Peyer's patch (tissue), 4 donors: ENCODE data around the gene PRDM8. TPM values are rescaled to one million over a fixed set of nuclear protein-coding genes. Genes with fewer than 3 reads are reported as not detected.

ENCODE experiments used
- DNase-seq, 3 donors: peaks; one replicate each; pipeline ENCODE4 v3.0.0-alpha.2; 2017 to 2019
- H3K27ac ChIP-seq, 4 donors: fragments of 200-600 bp; sonication (generic); one replicate each; pipeline ENCODE4 v1.5.1; 2016 to 2019
- H3K27me3 ChIP-seq, 2 donors: fragments of 200-600 bp; sonication (generic); one replicate each; pipeline ENCODE4 v1.5.1; 2019
- H3K36me3 ChIP-seq, 3 donors: fragments of 200-600 bp; sonication (generic); one replicate each; pipeline ENCODE4 v1.5.1; 2016 to 2019
- H3K4me1 ChIP-seq, 4 donors: fragments of 200-600 bp; sonication (generic); one replicate each; pipeline ENCODE4 v1.5.1; 2016 to 2019
- H3K4me3 ChIP-seq, 4 donors: fragments of 200-600 bp; sonication (generic); 1 replicate in 3 of 4; 2 replicates in 1 of 4; pipeline ENCODE4 v1.5.1; 2016 to 2019; ENCODE audit warnings: mild to moderate bottlenecking in 1 of 4
- H3K9me3 ChIP-seq, 4 donors: fragments of 200-600 bp; sonication (generic); one replicate each; pipeline ENCODE4 v1.5.1; 2016 to 2019; ENCODE audit warnings: mild to moderate bottlenecking in 1 of 4
- POLR2A ChIP-seq, 2 donors: fragments of 450-650 bp; IDR thresholded peaks; one replicate each; pipeline ENCODE4 v1.5.1; 2017; ENCODE audit warnings: antibody characterized with exemption in 2 of 2, mild to moderate bottlenecking in 2 of 2, moderate library complexity in 2 of 2
- total RNA-seq, 4 donors: library from RNA; depleted of rRNA; stranded (reverse); fragments of >200 nt; gene quantifications; one replicate each; pipeline ENCODE4 v1.1.0, GENCODE V29; 2016
- TF ChIP-seq, protein P1 (sequence below), 6 experiments: fragments of 450-650 bp in 4 of 6; fragments of 200-600 bp in 2 of 6; sonication (generic) in 1 of 6; IDR thresholded peaks; one replicate each; pipeline ENCODE4 v1.5.1; 2017 to 2019; ENCODE audit warnings: antibody characterized with exemption in 6 of 6, mild to moderate bottlenecking in 3 of 6, moderate library complexity in 1 of 6

PRDM8 gene
- total RNA-seq, 4 donors from 2014 or later = 0.35 to 5.8 (median 3.3) TPM

DNA sequence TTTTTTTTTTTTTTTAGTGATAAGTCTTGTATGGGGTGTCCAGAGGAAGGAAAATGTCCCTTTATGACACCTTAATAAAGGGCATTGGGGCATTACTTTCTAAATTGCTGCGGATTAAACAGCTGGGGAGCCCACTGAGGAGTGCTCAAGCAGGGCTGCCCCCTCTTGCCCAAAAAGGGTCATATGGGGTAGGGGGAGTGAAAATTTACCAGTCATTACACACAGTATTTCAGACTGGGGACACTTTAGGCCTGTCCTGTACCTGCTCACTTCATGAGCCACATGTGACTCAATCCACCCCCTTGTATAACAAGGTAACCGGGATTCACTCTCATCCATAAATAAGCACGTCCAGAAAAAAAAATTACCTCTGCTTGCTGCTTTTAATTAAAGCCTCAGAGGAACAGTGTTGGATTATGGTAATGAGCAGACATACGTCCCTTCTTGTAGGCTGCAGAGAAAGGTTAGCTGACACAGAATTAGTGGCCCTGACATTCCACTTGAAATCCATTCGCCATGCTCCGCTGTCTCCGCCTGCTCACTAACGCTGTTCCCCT lies 1.8 kb downstream of the PRDM8 start:
- Histone ChIP-seq H3K9me3 (no peaks in the 10 kb centered on the region), H3K36me3 (no peaks in the 10 kb centered on the region), H3K4me3 (no peak overlapping the region), H3K4me1 (peaks cover 0 to 24% (median 3%) of the 10 kb centered on the region in 4 donors), H3K27ac (no peak overlapping the region), H3K27me3 (peaks cover 0 to 3% of the 10 kb centered on the region in 2 donors)
- DNase-seq = no peak
- TF ChIP-seq, protein P1, sequence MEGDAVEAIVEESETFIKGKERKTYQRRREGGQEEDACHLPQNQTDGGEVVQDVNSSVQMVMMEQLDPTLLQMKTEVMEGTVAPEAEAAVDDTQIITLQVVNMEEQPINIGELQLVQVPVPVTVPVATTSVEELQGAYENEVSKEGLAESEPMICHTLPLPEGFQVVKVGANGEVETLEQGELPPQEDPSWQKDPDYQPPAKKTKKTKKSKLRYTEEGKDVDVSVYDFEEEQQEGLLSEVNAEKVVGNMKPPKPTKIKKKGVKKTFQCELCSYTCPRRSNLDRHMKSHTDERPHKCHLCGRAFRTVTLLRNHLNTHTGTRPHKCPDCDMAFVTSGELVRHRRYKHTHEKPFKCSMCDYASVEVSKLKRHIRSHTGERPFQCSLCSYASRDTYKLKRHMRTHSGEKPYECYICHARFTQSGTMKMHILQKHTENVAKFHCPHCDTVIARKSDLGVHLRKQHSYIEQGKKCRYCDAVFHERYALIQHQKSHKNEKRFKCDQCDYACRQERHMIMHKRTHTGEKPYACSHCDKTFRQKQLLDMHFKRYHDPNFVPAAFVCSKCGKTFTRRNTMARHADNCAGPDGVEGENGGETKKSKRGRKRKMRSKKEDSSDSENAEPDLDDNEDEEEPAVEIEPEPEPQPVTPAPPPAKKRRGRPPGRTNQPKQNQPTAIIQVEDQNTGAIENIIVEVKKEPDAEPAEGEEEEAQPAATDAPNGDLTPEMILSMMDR (IDR thresholded peaks at IDR 0.05) = no peak
- TF ChIP-seq POLR2A (IDR thresholded peaks at IDR 0.05) = no peak

DNA sequence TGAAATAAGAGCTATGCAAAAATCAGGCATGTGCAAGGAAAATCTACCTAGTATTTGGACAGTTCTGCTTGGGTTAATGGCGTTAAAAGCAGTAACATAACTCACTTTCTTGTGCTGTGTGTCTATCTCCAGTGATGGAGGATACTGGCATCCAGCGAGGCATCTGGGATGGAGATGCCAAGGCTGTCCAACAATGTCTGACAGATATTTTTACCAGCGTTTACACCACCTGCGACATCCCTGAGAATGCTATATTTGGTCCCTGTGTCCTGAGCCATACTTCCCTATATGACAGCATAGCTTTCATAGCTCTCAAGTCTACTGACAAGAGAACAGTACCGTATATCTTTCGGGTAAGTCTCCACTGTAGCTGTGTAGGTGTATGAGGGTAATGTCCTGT lies 2.6 kb downstream of the PRDM8 start:
- no peak overlapping the region for H3K4me3 ChIP-seq
- H3K27ac ChIP-seq = no peak overlapping the region
- DNase-seq = no peak

DNA sequence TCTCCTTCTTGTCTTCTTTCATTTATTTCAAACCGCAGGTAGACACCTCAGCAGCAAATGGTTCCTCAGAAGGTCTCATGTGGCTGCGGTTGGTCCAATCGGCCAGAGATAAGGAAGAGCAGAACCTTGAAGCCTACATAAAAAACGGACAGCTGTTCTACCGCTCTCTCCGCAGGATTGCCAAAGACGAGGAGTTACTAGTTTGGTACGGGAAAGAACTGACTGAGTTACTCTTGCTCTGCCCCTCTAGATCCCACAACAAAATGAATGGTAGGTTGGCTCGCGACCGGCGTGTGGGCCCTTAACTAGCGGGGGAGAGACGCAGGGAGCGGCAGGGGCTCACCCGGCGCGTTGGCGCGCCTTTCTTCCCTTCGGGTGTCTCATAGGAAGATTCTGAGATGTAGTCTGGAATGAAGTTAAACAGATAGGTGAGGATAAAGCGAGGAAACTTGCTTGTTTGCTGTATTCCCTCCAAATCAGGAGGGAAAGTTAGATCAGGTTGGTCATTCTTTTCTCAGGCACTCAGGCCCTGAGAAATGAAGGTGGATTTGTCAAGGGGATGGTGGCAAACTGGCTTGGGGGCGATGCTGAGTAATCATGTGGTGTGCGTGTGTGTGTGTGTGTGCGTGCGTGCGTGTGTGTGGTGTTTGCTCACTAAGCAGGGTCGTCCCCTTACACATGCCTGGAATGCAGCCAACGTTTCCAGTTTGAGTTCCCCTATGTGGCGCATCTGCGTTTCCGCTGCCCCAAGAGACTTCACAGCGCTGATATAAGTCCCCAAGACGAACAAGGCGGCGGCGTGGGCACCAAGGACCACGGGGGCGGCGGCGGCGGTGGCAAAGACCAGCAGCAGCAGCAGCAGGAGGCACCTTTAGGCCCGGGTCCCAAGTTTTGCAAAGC lies 4.2 kb downstream of the PRDM8 start:
- Histone ChIP-seq H3K36me3 (no peaks in the 10 kb centered on the region), H3K4me3 (peak overlapping the region; percentile 57 to 78 (median 69)), H3K27ac (peak overlapping the region; percentile 68 to 85 (median 81)), H3K4me1 (peaks cover 0 to 24% (median 3%) of the 10 kb centered on the region in 4 donors), H3K9me3 (no peaks in the 10 kb centered on the region), H3K27me3 (peaks cover 0 to 3% of the 10 kb centered on the region in 2 donors)
- TF ChIP-seq POLR2A (IDR thresholded peaks at IDR 0.05) = no peak
- TF ChIP-seq, protein P1 (IDR thresholded peaks at IDR 0.05) = no peak
- DNase-seq = peak in 2 of 3 donors; percentile 69 to 81

More for the DNA sequence above, 2.6 kb downstream of the PRDM8 start:
- H3K27me3 ChIP-seq = peaks cover 0 to 3% of the 10 kb centered on the region in 2 donors
- TF ChIP-seq, protein P1 (IDR thresholded peaks at IDR 0.05) = no peak
- TF ChIP-seq POLR2A (IDR thresholded peaks at IDR 0.05) = no peak
- no peaks in the 10 kb centered on the region for H3K9me3 ChIP-seq
- no peaks in the 10 kb centered on the region for H3K36me3 ChIP-seq
- peaks cover 0 to 24% (median 3%) of the 10 kb centered on the region in 4 donors for H3K4me1 ChIP-seq

DNA sequence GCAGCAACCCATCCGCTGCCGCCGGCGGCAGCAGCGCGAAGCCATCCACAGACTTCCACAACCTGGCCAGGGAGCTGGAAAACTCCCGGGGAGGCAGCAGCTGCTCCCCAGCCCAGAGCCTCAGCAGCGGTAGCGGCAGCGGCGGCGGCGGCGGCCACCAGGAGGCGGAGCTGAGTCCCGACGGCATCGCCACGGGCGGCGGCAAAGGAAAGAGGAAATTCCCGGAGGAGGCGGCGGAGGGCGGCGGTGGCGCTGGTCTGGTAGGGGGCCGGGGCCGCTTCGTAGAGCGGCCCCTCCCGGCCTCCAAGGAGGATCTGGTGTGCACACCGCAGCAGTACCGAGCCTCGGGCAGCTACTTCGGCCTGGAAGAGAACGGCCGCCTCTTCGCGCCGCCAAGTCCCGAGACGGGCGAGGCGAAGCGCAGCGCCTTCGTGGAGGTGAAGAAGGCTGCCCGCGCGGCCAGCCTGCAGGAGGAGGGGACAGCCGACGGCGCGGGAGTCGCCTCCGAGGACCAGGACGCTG lies 4.9 kb downstream of the PRDM8 start:
- DNase-seq = peak; percentile 78 to 93 (median 88)
- Histone ChIP-seq H3K4me1 (peaks cover 0 to 27% (median 3%) of the 10 kb centered on the region in 4 donors), H3K27me3 (peaks cover 0 to 3% of the 10 kb centered on the region in 2 donors), H3K27ac (peak overlapping the region; percentile 68 to 85 (median 81)), H3K36me3 (no peaks in the 10 kb centered on the region), H3K4me3 (peak overlapping the region; percentile 57 to 78 (median 69)), H3K9me3 (no peaks in the 10 kb centered on the region)
- no peak for TF ChIP-seq POLR2A (IDR thresholded peaks at IDR 0.05)
- TF ChIP-seq, protein P1 (IDR thresholded peaks at IDR 0.05) = peak; percentile 60 to 87 (median 77)

DNA sequence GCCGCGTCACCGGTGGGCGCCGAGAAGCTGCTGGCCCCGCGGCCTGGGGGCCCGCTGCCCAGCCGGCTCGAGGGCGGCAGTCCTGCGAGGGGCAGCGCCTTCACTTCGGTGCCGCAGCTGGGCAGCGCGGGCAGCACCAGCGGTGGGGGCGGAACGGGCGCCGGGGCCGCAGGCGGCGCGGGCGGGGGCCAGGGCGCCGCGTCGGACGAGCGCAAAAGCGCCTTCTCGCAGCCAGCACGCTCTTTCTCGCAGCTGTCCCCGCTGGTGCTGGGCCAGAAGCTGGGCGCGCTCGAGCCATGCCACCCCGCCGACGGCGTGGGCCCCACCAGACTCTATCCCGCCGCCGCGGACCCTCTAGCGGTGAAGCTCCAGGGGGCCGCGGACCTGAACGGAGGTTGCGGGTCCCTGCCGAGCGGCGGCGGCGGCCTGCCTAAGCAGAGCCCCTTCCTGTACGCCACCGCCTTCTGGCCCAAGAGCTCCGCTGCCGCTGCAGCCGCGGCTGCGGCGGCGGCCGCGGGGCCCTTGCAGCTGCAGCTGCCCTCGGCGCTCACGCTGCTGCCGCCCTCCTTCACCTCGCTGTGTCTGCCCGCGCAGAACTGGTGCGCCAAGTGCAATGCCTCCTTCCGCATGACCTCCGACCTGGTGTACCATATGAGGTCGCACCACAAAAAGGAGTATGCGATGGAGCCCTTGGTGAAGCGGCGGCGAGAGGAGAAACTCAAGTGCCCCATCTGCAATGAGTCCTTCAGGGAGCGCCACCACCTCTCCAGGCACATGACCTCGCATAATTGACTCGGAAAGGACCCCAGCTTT lies 5.6 kb downstream of the PRDM8 start:
- peaks cover 0 to 3% of the 10 kb centered on the region in 2 donors for H3K27me3 ChIP-seq
- H3K36me3 ChIP-seq = no peaks in the 10 kb centered on the region
- TF ChIP-seq POLR2A (IDR thresholded peaks at IDR 0.05) = no peak
- TF ChIP-seq, protein P1 (IDR thresholded peaks at IDR 0.05) = peak in 1 of 6 experiments; percentile 16
- H3K27ac ChIP-seq = peak overlapping the region; percentile 68 to 85 (median 81)
- H3K4me1 ChIP-seq = peaks cover 0 to 25% (median 3%) of the 10 kb centered on the region in 4 donors
- DNase-seq = peak; percentile 57 to 80 (median 59)
- peak overlapping the region; percentile 57 to 78 (median 69) for H3K4me3 ChIP-seq
- no peaks in the 10 kb centered on the region for H3K9me3 ChIP-seq
